Measurements from ENCODE around the gene SIRT4. TPM values are rescaled to one million over a fixed set of nuclear protein-coding genes. Genes with fewer than 3 reads are reported as not detected.
"Not testable (repeated sequence)": the region's sequence is repeated elsewhere in the genome, so short reads cannot be mapped to it uniquely, and the experiment has no call there.

SIRT4 gene
- total RNA-seq (2021) (2.1 to 4.3 TPM (median 2.8 TPM) in 3 replicates), Bru-seq, nascent RNA (percentile 38 among the genes with signal in this experiment)
- long read RNA-seq, experiment 1, partial matches to known transcripts: 0 of 1 reads
- long read RNA-seq, experiment 1, other reads (novel, unspliced or antisense): 0 of 1 reads
- long read RNA-seq, experiment 2, partial matches to known transcripts: 0 of 2 reads
- long read RNA-seq, experiment 2, other reads (novel, unspliced or antisense): 1 of 2 reads
- long read RNA-seq, experiment 3, transcript SIRT4-201 (4 exons, 1,217 nt): major isoform, 5 of 7 reads
- long read RNA-seq, experiment 3, partial matches to known transcripts: 0 of 7 reads
- long read RNA-seq, experiment 3, other reads (novel, unspliced or antisense): 1 of 7 reads

- POLR2A ChIA-PET: interaction anchor here (0.6 to 2.4 kb wide), 9 partner anchors 9 to 101 kb away, joined by 3 to 21 read pairs (median 4); partner anchors contain the start of genes PXN, RNU4-1, RNU4-2 and RPLP0
- H3K27ac Mint-ChIP-seq: peak within 1 kb of the TSS; percentile 91
- H3K27me3 Mint-ChIP-seq (ENCODE audit: low read depth): peaks cover 3% of the 10 kb centered on the region; the same call in 1 of the 2 replicates
- no peaks in the 10 kb centered on the region for H3K9me3 Mint-ChIP-seq
- peaks cover 6% of the 10 kb centered on the region; the same call in 1 of the 2 replicates for H3K4me1 Mint-ChIP-seq
- peak; percentile 89 for DNase-seq (ENCODE audit: low spot score)
- H3K36me3 Mint-ChIP-seq: no peaks in the 10 kb centered on the region
- ATAC-seq: peak; percentile 95
- TF ChIP-seq MYBL2 (CRISPR knock-in tag; IDR thresholded peaks at IDR 0.05) (no peak), FOXK1 (CRISPR knock-in tag; IDR thresholded peaks at IDR 0.05) (0 out of 2 replicates have a peak, but pooled peaks have one; percentile 37), ZMAT4 (CRISPR knock-in tag; IDR thresholded peaks at IDR 0.05) (0 out of 2 replicates have a peak, but pooled peaks have one; percentile 30), ZNF671 (CRISPR knock-in tag; IDR thresholded peaks at IDR 0.05) (no peak), ATF2 (CRISPR knock-in tag; IDR thresholded peaks at IDR 0.05; ENCODE audit: borderline replicate concordance, low read depth) (no peak), CBFB (CRISPR knock-in tag; IDR thresholded peaks at IDR 0.05; ENCODE audit: low read depth) (no peak), SOX15 (CRISPR knock-in tag; IDR thresholded peaks at IDR 0.05) (no peak), E2F5 (CRISPR knock-in tag; IDR thresholded peaks at IDR 0.05) (no peak), OVOL2 (CRISPR knock-in tag; IDR thresholded peaks at IDR 0.05; ENCODE audit: borderline replicate concordance) (no peak), IRF1 (CRISPR knock-in tag; IDR thresholded peaks at IDR 0.05) (no peak), ZNF396 (CRISPR knock-in tag; IDR thresholded peaks at IDR 0.05; ENCODE audit: borderline replicate concordance) (no peak), RORB (CRISPR knock-in tag; IDR thresholded peaks at IDR 0.05) (no peak), ETV6 (CRISPR knock-in tag; IDR thresholded peaks at IDR 0.05) (0 out of 2 replicates have a peak, but pooled peaks have one; percentile 19), CTCF (IDR thresholded peaks at IDR 0.05) (peak; percentile 52; the same call in 1 of the 2 replicates), GABPB1 (CRISPR knock-in tag; IDR thresholded peaks at IDR 0.05) (no peak), ESRRA (CRISPR knock-in tag; IDR thresholded peaks at IDR 0.05; ENCODE audit: borderline replicate concordance) (no peak), HMGXB4 (CRISPR knock-in tag; IDR thresholded peaks at IDR 0.05) (no peak), ZNF219 (CRISPR knock-in tag; IDR thresholded peaks at IDR 0.05; ENCODE audit: borderline replicate concordance) (no peak), FOXP4 (CRISPR knock-in tag; IDR thresholded peaks at IDR 0.05) (0 out of 2 replicates have a peak, but pooled peaks have one; percentile 34)
- peak within 1 kb of the TSS; percentile 95 for H3K4me3 Mint-ChIP-seq
- CTCF ChIA-PET: interaction anchor here (0.6 to 4.5 kb wide), 51 partner anchors 8 to 299 kb away, joined by 3 to 125 read pairs (median 5); partner anchors contain the start of genes COX6A1, DYNLL1, PLA2G1B and POP5
Measured at GRCh38 chr12:120301962-120302815, at the start of gene SIRT4. Gene SIRT4, plus strand, starts transcription at chr12:120302321. Its CDS starts 1,241 bp downstream, at chr12:120303562.

GRCh38 chr12:120253313-120253712, 48.8 kb upstream of the SIRT4 start:
- H3K27ac Mint-ChIP-seq; H3K4me3 Mint-ChIP-seq; ATAC-seq; H3K27me3 Mint-ChIP-seq (ENCODE audit: low read depth); H3K36me3 Mint-ChIP-seq; H3K9me3 Mint-ChIP-seq; DNase-seq (ENCODE audit: low spot score): not testable (repeated sequence)
- ChIA-PET POLR2A (interaction anchor here (1.5 kb wide), 1 partner anchor 8 kb away, joined by 3 read pairs; no protein-coding TSS in a partner anchor), CTCF (interaction anchor here (6.7 to 22.1 kb wide), 2 partner anchors 12 to 25 kb away, joined by 111 to 717 read pairs; partner anchors contain the start of gene PXN)
- H3K4me1 Mint-ChIP-seq: peaks cover 60% of the 10 kb centered on the region
